GM12865 (cell line): ENCODE results near the gene AWAT2.

Experiments used
- DNase-seq: peaks from one replicate; pipeline ENCODE4 v3.0.0; 2010; ENCODE audit warnings: low read depth
- H3K4me3 ChIP-seq: 2 replicates; pipeline ENCODE4 v1.5.1; 2011; ENCODE audit warnings: mild to moderate bottlenecking, low read depth, low read length, control low read depth
- TF ChIP-seq, protein P1 (sequence below): IDR thresholded peaks from 2 replicates; pipeline ENCODE4 v1.5.1; 2011; ENCODE audit warnings: low read length, control low read depth, low read depth, inconsistent platforms; ENCODE audit not compliant: insufficient read depth; ENCODE audit errors: missing control alignments

The AWAT2 gene

DNA sequence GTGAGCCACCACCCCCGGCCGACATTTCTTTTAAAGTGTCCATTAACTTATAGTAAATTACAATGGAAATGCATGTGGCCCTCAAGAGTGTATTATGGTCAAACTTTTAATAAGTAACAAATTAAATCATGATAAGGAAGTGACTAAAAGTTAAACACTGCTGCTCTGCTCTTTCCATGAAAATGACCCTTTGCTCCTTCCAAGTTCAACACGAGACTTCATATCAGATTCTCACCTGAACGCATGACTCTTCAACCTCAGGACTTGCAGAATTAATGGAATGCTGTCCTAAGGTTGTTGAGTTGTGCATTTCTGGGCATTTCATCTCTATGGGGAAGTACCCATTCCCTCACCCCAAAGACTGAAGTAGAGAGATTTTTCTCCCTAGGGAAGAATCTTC is 27.1 kb downstream of the AWAT2 start:
- no peak for DNase-seq
- no peak overlapping the region for H3K4me3 ChIP-seq
- TF ChIP-seq, protein P1, sequence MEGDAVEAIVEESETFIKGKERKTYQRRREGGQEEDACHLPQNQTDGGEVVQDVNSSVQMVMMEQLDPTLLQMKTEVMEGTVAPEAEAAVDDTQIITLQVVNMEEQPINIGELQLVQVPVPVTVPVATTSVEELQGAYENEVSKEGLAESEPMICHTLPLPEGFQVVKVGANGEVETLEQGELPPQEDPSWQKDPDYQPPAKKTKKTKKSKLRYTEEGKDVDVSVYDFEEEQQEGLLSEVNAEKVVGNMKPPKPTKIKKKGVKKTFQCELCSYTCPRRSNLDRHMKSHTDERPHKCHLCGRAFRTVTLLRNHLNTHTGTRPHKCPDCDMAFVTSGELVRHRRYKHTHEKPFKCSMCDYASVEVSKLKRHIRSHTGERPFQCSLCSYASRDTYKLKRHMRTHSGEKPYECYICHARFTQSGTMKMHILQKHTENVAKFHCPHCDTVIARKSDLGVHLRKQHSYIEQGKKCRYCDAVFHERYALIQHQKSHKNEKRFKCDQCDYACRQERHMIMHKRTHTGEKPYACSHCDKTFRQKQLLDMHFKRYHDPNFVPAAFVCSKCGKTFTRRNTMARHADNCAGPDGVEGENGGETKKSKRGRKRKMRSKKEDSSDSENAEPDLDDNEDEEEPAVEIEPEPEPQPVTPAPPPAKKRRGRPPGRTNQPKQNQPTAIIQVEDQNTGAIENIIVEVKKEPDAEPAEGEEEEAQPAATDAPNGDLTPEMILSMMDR = no peak

DNA sequence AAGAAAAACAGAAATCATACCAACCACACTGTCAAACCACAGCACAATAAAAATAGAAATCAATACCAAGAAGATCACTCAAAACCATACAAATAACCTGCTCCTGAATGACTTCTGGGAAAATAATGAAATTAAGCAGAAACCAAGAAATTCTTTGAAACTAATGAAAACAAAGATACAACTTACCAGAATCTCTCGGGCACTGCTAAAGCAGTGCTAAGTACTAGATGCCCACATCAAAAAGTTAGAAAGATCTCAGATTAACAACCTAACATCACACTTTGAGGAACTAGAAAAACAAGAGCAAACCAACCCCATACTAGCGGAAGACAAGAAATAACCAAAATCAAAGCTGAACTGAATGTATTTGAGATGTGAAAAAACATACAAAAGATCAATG is 33.2 kb downstream of the AWAT2 start:
- no peak for DNase-seq
- no peak overlapping the region for H3K4me3 ChIP-seq
- TF ChIP-seq, protein P1 = no peak

DNA sequence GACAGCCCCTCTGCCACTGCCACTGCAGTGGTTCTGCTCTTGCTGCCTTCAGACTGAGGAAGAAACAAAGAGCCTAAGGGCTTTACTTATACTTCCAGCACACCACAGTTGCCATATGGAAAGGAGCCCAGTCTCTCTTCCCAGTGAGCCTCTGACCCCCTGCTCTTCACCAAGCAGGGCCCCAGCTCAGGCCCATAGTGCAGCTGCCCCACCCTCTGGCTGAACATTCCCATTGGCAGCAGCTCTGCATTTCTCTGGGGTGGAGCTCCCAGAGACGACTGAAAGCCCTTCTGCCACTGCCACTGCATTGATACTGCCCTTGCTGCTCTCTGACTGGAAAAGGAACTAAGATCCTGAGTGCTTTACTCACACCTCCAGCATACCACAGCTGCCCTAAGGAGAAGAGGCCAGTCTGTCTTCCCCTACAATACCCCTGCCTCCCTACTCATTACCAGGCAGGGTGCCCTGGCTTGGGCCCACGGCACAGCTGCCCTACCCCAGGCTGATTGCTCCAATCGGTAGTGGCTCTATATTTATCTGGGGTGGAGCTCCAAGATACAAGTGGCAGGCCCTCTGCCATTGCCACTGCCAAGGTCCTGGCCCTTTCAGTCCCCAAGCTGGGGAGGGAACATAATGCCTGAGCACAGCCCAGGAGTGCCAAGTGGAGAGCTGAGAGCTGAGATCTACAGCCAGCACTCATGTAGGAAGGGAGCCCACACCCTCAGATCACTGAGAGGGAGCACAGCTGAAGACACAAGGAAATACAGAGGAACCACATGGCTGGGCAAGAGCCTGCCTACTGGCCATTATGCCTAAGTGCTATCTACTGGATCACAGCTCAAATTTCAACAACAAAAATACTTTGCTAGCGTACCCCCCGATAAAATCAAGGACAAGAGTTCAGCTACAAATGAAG is 36.0 kb downstream of the AWAT2 start:
- TF ChIP-seq, protein P1 = no peak
- H3K4me3 ChIP-seq = no peak overlapping the region
- no peak for DNase-seq

DNA sequence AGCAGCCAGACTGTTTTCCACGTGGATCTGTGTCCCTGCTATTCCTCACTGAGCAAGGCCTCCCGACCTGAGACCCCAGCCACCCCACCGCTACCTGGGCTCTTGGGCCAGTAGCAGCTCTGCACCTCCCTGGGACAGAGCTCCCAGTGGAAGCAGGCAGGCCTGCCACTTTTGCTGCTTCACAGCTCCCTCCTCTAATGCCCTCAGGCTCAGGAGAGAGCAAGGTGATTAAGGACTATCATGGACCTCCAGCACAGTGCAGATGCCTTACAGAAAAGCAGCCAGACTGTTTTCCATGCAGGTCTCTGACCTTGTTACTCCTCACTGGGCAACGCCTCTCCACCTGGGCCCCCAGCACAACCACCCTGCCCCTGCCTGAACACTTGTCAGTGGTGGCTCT is 37.0 kb downstream of the AWAT2 start:
- DNase-seq = no peak
- H3K4me3 ChIP-seq = no peak overlapping the region
- TF ChIP-seq, protein P1 = no peak

DNA sequence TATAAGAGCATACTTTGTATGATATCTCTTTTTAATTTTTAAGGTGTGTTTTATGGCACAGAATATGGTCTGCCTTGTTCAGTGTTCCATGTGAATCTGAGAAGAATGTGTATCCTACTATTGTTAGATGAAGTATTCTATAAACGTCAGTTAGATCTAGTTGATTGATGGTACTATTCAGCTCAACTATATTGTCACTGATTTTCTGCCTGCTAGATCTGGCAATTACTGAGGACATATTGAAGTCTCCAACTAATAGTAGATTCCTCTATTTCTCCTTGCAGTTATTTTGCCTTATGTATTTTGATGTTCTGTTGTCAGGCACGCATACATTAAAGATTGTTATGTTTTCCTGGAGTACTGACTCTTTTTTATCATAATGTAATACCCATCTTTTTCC is 39.8 kb downstream of the AWAT2 start:
- DNase-seq = no peak

DNA sequence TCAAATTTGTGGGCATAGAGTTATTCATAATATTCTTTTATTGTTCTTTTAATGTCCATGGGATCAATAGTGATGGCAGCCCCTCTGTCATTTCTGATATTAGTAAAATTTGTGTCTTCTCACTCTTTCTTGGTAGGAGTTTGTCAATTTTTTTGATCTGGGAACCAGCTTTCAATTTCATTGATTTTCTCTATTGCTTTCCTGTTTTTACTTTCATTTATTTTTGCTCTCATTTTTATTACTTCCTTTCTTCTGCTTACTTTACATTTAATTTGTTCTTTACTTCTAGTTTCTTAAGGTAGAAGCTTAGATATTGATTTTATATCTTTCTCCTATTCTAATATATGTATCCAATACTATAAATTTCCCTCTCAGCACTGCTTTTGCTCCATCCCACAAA is 40.7 kb downstream of the AWAT2 start:
- TF ChIP-seq, protein P1 = no peak
- no peak for DNase-seq
- H3K4me3 ChIP-seq = no peak overlapping the region

More for the DNA sequence above, 39.8 kb downstream of the AWAT2 start:
- TF ChIP-seq, protein P1 = no peak
- no peak overlapping the region for H3K4me3 ChIP-seq
